ENCODE data around the gene SP140L.

DNA sequence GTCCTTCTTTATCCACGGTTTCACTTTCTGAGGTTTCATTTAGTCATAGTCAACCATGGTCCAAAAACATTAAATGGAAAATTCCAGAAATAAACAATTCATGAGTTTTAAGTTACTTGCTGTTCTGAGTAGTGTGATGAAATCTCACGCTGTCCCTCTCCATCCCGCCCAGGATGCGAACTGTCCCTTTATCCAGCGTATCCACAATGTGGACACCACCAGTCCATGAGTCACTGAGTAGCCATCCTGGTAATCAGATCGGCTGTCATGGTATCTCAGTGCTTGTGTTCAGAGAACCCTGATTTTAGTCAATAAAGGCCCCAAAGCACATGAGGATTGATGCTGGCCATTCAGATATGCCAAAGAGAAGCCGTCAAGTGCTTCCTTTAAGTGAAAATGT is 3.7 kb downstream of the SP140L start:
- no peak for TF ChIP-seq CTCF (IDR thresholded peaks at IDR 0.05)
- no peak for TF ChIP-seq POLR2A (IDR thresholded peaks at IDR 0.05)
